GM18502 (cell line): ENCODE measurements around the gene OR4D9.
A peak's percentile ranks its signal among the peaks of the same experiment; 100 is the strongest.
"Not testable (repeated sequence)": the region's sequence is repeated elsewhere in the genome, so short reads cannot be mapped to it uniquely, and the experiment has no call there.

Experiments used
- ATAC-seq: cut with Tn5 transposase; IDR thresholded peaks from one replicate; pipeline ENCODE4 v1.9.1; 2021; ENCODE audit warnings: mild to moderate bottlenecking; ENCODE audit not compliant: unreplicated experiment, poor library complexity

OR4D9 gene

GRCh38 chr11:59510941-59511589, at the start of gene OR4D9:
Gene OR4D9 (plus strand): TSS chr11:59511539. CDS start chr11:59514913, 3,374 bp downstream.
- no peak for ATAC-seq

- ATAC-seq: no peak
Observed at GRCh38 chr11:59463190-59463641, 48.1 kb upstream of the OR4D9 start.

GRCh38 chr11:59473015-59473414, 38.3 kb upstream of the OR4D9 start, which contains the start of gene OR4D10:
Gene OR4D10 (plus strand): TSS chr11:59473315. CDS start chr11:59477430, 4,115 bp downstream.
- no peak for ATAC-seq

GRCh38 chr11:59475176-59475575, 36.2 kb upstream of the OR4D9 start:
- ATAC-seq: no peak

- ATAC-seq: no peak
Observed at GRCh38 chr11:59479906-59480305, 31.4 kb upstream of the OR4D9 start.

DNA sequence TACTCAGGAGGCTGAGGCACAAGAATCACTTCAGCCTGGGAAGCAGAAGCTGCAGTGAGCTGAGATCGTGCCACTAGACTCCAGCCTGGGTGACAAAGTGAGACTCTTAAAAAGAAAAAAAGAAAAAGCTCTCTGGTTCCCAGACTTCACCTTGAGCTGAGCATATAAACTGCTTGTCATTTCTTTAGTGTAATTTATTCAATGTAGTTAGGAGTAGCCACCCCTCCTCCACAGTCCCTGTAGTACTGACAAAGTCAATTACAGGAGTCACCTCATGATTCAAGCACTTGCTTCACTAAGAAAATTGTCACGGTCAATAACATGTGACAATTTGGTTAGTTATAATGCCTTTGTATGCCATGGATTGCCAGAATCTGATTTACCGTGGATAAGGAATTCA, 31.0 kb upstream of the OR4D9 start:
- ATAC-seq: no peak

DNA sequence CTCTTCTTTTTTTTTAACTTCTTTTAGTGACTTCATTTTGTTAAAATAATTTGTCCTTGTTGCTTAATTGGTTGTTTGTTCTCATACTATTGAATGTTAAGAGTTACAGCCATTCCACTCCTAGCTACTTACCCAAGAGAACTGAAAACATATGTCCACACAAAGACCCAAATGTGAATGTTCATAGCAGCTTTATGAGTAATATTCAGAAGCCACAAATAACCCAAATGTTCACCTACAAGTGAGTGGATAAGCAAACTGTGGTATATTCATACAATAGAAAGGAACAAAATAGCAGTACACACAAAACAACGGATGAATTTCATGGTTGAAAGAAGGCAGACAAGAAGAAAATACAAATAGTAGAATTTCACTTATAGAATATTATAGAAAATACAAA, 9.4 kb upstream of the OR4D9 start:
- ATAC-seq: peak; percentile 66

GRCh38 chr11:59503276-59503675, 8.1 kb upstream of the OR4D9 start, which contains the start of gene OR4D11:
Gene OR4D11 (plus strand): TSS chr11:59503576. CDS start chr11:59503576, 0 bp downstream.
- no peak for ATAC-seq

- no peak for ATAC-seq
Observed at GRCh38 chr11:59511675-59512074, 336 bp downstream of the OR4D9 start.

- not testable (repeated sequence) for ATAC-seq
Observed at GRCh38 chr11:59520139-59520538, 8.8 kb downstream of the OR4D9 start.

GRCh38 chr11:59520741-59521140, 9.4 kb downstream of the OR4D9 start:
- ATAC-seq: no peak

DNA sequence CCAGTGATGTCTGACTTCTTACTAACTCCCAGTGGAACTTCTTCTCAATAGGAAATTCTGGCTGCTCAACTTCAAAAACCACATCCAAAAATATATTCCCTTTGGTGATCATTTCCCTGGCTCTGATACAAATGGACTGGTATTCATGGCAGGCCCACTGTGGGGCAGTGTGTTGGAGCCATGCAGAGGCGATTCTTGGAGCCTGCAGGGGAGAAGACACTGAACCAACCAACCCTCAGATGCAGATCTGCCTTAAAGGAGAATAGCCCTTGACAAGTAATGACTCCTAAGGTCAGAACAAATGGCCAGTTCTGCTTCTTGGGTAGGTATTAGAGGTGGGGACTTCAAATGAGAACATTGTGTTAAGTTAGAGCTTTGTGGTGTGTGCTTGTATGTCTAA, 12.2 kb downstream of the OR4D9 start:
- ATAC-seq: no peak

- ATAC-seq: no peak
Observed at GRCh38 chr11:59528711-59529110, 17.4 kb downstream of the OR4D9 start.

- ATAC-seq: no peak
Observed at GRCh38 chr11:59532620-59533019, 21.3 kb downstream of the OR4D9 start.

DNA sequence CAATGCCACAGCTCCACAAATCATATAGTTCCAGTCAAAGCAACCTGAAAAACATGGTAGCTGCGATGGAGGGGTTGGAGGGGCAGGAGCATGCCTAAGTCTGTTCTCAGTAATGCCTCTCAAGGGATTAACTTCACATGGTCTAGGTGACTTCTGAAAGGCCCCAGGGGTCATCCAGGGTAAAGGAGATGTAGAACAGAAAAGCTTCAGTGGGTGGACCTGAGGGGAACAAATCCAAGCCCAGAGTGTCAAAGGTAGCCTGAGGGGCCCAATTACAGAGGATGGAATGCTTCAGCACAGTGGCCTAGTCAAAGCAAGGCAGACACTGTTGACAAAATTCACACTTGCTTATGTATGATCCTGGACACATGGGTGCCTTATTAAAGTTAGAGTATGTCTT, 23.3 kb downstream of the OR4D9 start:
- no peak for ATAC-seq

DNA sequence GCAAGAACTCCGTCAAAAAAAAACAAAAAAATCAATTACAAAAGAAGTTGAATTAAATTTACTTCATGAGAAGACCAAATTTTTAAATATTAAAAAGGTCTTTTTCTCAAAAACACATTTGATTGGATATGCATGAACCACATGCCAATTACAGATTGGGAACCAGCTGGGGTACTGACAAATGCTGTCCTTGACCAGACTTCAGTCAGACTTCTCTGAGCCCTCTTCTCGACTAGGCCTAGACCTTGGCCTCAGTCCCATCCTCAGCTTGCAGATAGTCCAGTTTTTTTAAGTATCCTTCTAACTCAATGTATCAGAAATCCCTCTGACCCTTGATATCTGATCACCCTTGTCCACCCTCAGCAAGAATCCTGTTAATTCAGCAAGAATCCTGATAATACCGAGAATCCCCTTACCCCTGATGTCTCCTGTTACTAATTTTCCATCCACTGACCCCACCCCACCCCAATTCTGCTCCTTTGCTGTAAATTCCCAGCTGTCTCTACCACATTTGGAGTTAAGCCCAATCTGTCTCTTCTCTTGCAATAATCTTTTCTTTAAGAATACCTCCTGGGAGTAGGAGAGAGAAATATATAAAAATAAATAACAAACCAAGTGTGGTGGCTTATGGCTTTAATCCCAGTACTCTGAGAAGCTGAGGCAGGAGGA, 30.9 kb downstream of the OR4D9 start:
- ATAC-seq: no peak

- not testable (repeated sequence) for ATAC-seq
Observed at GRCh38 chr11:59543713-59544112, 32.4 kb downstream of the OR4D9 start.

DNA sequence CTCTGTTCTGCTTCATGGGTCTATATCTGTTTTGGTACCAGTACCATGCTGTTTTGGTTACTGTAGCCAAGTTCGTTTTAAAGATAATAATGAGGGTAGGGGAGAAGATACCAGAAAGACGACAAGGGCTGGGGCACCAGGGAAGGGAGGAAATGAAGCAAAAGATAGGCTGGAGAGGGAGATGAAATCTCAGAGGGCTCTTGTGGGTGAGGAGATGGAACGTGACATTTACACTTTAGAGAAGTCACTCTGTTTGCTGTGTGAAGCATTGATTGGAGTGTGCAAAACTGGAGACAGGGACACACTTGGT, 33.5 kb downstream of the OR4D9 start:
- no peak for ATAC-seq

- no peak for ATAC-seq
Observed at GRCh38 chr11:59545179-59546020, 34.1 kb downstream of the OR4D9 start.

DNA sequence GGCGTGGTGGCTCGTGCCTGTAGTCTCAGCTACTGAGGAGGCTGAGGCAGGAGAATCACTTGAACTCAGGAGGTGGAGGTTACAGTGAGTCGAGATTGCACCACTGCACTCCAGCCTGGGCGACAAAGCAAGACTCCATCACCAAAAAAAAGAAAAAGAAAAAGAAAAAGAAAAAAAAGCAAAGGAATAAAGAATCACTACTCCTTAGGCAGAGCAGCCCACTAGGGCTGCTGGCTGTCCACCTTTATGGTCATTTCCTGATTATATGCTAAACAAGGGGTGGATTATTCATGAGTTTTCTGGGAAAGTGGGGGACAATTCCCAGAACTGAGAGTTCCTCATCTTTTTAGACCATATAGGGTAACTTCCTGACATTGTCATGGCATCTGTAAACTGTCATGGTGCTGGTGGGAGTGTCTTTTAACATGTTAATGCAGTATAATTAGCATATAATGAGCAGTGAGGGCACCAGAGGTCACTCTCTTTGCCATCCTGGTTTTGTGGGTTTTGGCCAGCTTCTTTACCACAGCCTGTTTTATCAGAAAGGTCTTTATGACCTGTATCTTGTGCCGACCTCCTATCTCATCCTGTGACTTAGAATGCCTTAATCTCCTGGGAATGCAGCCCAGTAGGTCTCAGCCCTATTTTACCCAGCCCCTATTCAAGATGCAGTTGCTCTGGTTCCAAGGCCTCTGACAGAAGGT, 36.4 kb downstream of the OR4D9 start:
- not testable (repeated sequence) for ATAC-seq

- no peak for ATAC-seq
Observed at GRCh38 chr11:59548309-59548656, 36.9 kb downstream of the OR4D9 start.
